Trophoblast cell (in vitro differentiated cells and primary cell): ENCODE data around the gene EPHB1.

Experiments
- DNase-seq, 2 donors: peaks; one replicate each; pipeline ENCODE4 v3.0.0-alpha.2; 2016
- H2AFZ ChIP-seq: 2 replicates; pipeline ENCODE4 v1.6.1; 2013; ENCODE audit warnings: low read length, moderate library complexity, mild to moderate bottlenecking; ENCODE audit not compliant: insufficient read depth, poor library complexity
- H2AK5ac ChIP-seq: 2 replicates; pipeline ENCODE4 v1.6.1; 2013; ENCODE audit warnings: mild to moderate bottlenecking, low read length
- H2BK120ac ChIP-seq: 2 replicates; pipeline ENCODE4 v1.6.1; 2013; ENCODE audit warnings: low read length, mild to moderate bottlenecking, moderate library complexity; ENCODE audit not compliant: insufficient read depth, poor library complexity
- H2BK12ac ChIP-seq: 2 replicates; pipeline ENCODE4 v1.6.1; 2013; ENCODE audit warnings: mild to moderate bottlenecking, low read length, moderate library complexity
- H2BK5ac ChIP-seq: 2 replicates; pipeline ENCODE4 v1.6.1; 2013; ENCODE audit warnings: low read length, low read depth, moderate library complexity, mild to moderate bottlenecking; ENCODE audit not compliant: poor library complexity
- H3K14ac ChIP-seq: 2 replicates; pipeline ENCODE4 v1.6.1; 2013; ENCODE audit warnings: mild to moderate bottlenecking, low read length
- H3K18ac ChIP-seq: 2 replicates; pipeline ENCODE4 v1.6.1; 2013; ENCODE audit warnings: mild to moderate bottlenecking, low read length
- H3K23ac ChIP-seq: 2 replicates; pipeline ENCODE4 v1.6.1; 2013; ENCODE audit warnings: low read length
- H3K27ac ChIP-seq: 2 replicates; pipeline ENCODE4 v1.5.1; 2013; ENCODE audit warnings: low read depth, mild to moderate bottlenecking, inconsistent platforms, low read length, moderate library complexity
- H3K27me3 ChIP-seq: 2 replicates; pipeline ENCODE4 v1.6.1; 2013; ENCODE audit warnings: inconsistent platforms, mild to moderate bottlenecking, low read length, moderate library complexity; ENCODE audit not compliant: insufficient read depth
- H3K36me3 ChIP-seq, 2 experiments: 1 replicate in 1 of 2; 2 replicates in 1 of 2; pipeline ENCODE4 v1.6.1; 2013; ENCODE audit warnings: low read length in 2 of 2, mild to moderate bottlenecking in 2 of 2, moderate library complexity in 1 of 2; ENCODE audit not compliant: insufficient read depth in 2 of 2, control insufficient read depth in 1 of 2
- H3K4ac ChIP-seq: 2 replicates; pipeline ENCODE4 v1.6.1; 2013; ENCODE audit warnings: low read depth, mild to moderate bottlenecking, low read length, moderate library complexity
- H3K4me1 ChIP-seq, 2 experiments: 1 replicate in 1 of 2; 2 replicates in 1 of 2; pipeline ENCODE4 v1.6.1; 2013; ENCODE audit warnings: low read length in 2 of 2, mild to moderate bottlenecking in 2 of 2, moderate library complexity in 1 of 2; ENCODE audit not compliant: insufficient read depth in 2 of 2, control insufficient read depth in 1 of 2
- H3K4me2 ChIP-seq: 2 replicates; pipeline ENCODE4 v1.6.1; 2013; ENCODE audit warnings: inconsistent platforms, mild to moderate bottlenecking, low read length, moderate library complexity
- H3K4me3 ChIP-seq: 2 replicates; pipeline ENCODE4 v1.5.1; 2013; ENCODE audit warnings: mild to moderate bottlenecking, low read depth, low read length, inconsistent platforms
- H3K79me1 ChIP-seq: one replicate; pipeline ENCODE4 v1.6.1; 2013; ENCODE audit warnings: low read length
- H3K79me2 ChIP-seq: 2 replicates; pipeline ENCODE4 v1.6.1; 2013; ENCODE audit warnings: low read length, mild to moderate bottlenecking; ENCODE audit not compliant: control insufficient read depth, insufficient read depth, poor library complexity
- H3K9ac ChIP-seq: 2 replicates; pipeline ENCODE4 v1.6.1; 2013; ENCODE audit warnings: mild to moderate bottlenecking, low read length
- H3K9me3 ChIP-seq: 2 replicates; pipeline ENCODE4 v1.6.1; 2013; ENCODE audit warnings: low read depth, mild to moderate bottlenecking, control low read depth, inconsistent platforms, low read length; ENCODE audit not compliant: insufficient read depth
- H4K12ac ChIP-seq: 2 replicates; pipeline ENCODE4 v1.6.1; 2013; ENCODE audit warnings: low read depth, mild to moderate bottlenecking, low read length, moderate library complexity
- H4K8ac ChIP-seq: 2 replicates; pipeline ENCODE4 v1.6.1; 2013; ENCODE audit warnings: low read depth, mild to moderate bottlenecking, low read length, moderate library complexity
- H4K91ac ChIP-seq: one replicate; pipeline ENCODE4 v1.6.1; 2013; ENCODE audit warnings: low read depth, mild to moderate bottlenecking, low read length, moderate library complexity
- WGBS: extraction: QIAGEN DNeasy Blood & Tissue Kit; methylation state at CpG from one replicate; pipeline ENCODE4 v1.1.7; 2013; ENCODE audit warnings: missing lambda C conversion rate; ENCODE audit not compliant: insufficient read length, insufficient coverage; ENCODE audit errors: extremely low coverage; 5-methylcytosine and 5-hydroxymethylcytosine counted together

The EPHB1 gene

GRCh38 chr3:134992586-134992985 is 197.5 kb downstream of the EPHB1 start:
- Histone ChIP-seq H2BK120ac (no peak overlapping the region), H3K27ac (no peak overlapping the region), H3K27me3 (no peaks in the 10 kb centered on the region), H3K4me1 (no peaks in the 10 kb centered on the region), H3K14ac (no peak overlapping the region), H2AFZ (no peak overlapping the region), H3K79me1 (no peaks in the 10 kb centered on the region), H3K9ac (no peak overlapping the region), H3K79me2 (no peaks in the 10 kb centered on the region), H3K9me3 (no peaks in the 10 kb centered on the region), H3K18ac (no peak overlapping the region), H2BK5ac (no peak overlapping the region), H2BK12ac (no peak overlapping the region), H4K91ac (no peak overlapping the region), H3K4me2 (no peak overlapping the region), H3K23ac (no peak overlapping the region), H3K4ac (no peak overlapping the region), H4K8ac (no peak overlapping the region), H3K4me3 (no peak overlapping the region), H4K12ac (no peak overlapping the region), H2AK5ac (no peak overlapping the region), H3K36me3 (no peaks in the 10 kb centered on the region)
- no peak for DNase-seq
- no CpG with 5 or more reads among the region's 1 CpG for WGBS

- no peak for DNase-seq
- Histone ChIP-seq H2AFZ (no peak overlapping the region), H4K8ac (no peak overlapping the region), H3K36me3 (no peaks in the 10 kb centered on the region), H3K27ac (no peak overlapping the region), H3K4me3 (no peak overlapping the region), H3K9ac (no peak overlapping the region), H3K23ac (no peak overlapping the region), H3K14ac (no peak overlapping the region), H3K9me3 (no peaks in the 10 kb centered on the region), H3K79me2 (no peaks in the 10 kb centered on the region), H3K4me1 (no peaks in the 10 kb centered on the region), H2BK5ac (no peak overlapping the region), H3K4ac (no peak overlapping the region), H3K4me2 (no peak overlapping the region), H2BK120ac (no peak overlapping the region), H4K91ac (no peak overlapping the region), H3K79me1 (no peaks in the 10 kb centered on the region), H4K12ac (no peak overlapping the region), H2AK5ac (no peak overlapping the region), H2BK12ac (no peak overlapping the region), H3K27me3 (no peaks in the 10 kb centered on the region), H3K18ac (no peak overlapping the region)
- WGBS, result no CpG with 5 or more reads among the region's 1 CpG
Observed at GRCh38 chr3:134993011-134993410, 198.0 kb downstream of the EPHB1 start.

- H4K8ac ChIP-seq, result no peak overlapping the region
- H2AFZ ChIP-seq, result no peak overlapping the region
- H4K12ac ChIP-seq, result no peak overlapping the region
- no peak overlapping the region for H3K9ac ChIP-seq
- no peak overlapping the region for H3K14ac ChIP-seq
- H3K27me3 ChIP-seq, result no peaks in the 10 kb centered on the region
- H3K27ac ChIP-seq, result no peak overlapping the region
- no peak overlapping the region for H2AK5ac ChIP-seq
- no peak overlapping the region for H3K18ac ChIP-seq
- no peaks in the 10 kb centered on the region for H3K9me3 ChIP-seq
- H4K91ac ChIP-seq, result no peak overlapping the region
- H3K23ac ChIP-seq, result no peak overlapping the region
- no peak for DNase-seq
- H3K4me3 ChIP-seq, result no peak overlapping the region
- no peak overlapping the region for H3K4me2 ChIP-seq
- no peak overlapping the region for H3K4ac ChIP-seq
- no peak overlapping the region for H2BK120ac ChIP-seq
- no peaks in the 10 kb centered on the region for H3K4me1 ChIP-seq
- H2BK5ac ChIP-seq, result no peak overlapping the region
- no peak overlapping the region for H2BK12ac ChIP-seq
- no peaks in the 10 kb centered on the region for H3K79me2 ChIP-seq
- H3K79me1 ChIP-seq, result no peaks in the 10 kb centered on the region
- no peaks in the 10 kb centered on the region for H3K36me3 ChIP-seq
Observed at GRCh38 chr3:134998158-134998557, 203.1 kb downstream of the EPHB1 start.

- Histone ChIP-seq H2BK5ac (no peak overlapping the region), H3K79me2 (no peaks in the 10 kb centered on the region), H3K9me3 (no peaks in the 10 kb centered on the region), H3K4me1 (no peaks in the 10 kb centered on the region), H2AK5ac (no peak overlapping the region), H4K8ac (no peak overlapping the region), H3K4me2 (no peak overlapping the region), H2BK120ac (no peak overlapping the region), H4K12ac (no peak overlapping the region), H3K79me1 (no peaks in the 10 kb centered on the region), H3K14ac (no peak overlapping the region), H3K23ac (no peak overlapping the region), H2BK12ac (no peak overlapping the region), H3K9ac (no peak overlapping the region), H2AFZ (no peak overlapping the region), H3K4me3 (no peak overlapping the region), H3K36me3 (no peaks in the 10 kb centered on the region), H3K27ac (no peak overlapping the region), H3K27me3 (no peaks in the 10 kb centered on the region), H4K91ac (no peak overlapping the region), H3K4ac (no peak overlapping the region), H3K18ac (no peak overlapping the region)
- DNase-seq, result no peak
- WGBS, result no CpG with 5 or more reads among the region's 3 CpGs
Observed at GRCh38 chr3:134998855-134999254, 203.8 kb downstream of the EPHB1 start.
